ENCODE results near the gene ADIPOR1. TPM values are rescaled to one million over a fixed set of nuclear protein-coding genes. Genes with fewer than 3 reads are reported as not detected.

The ADIPOR1 gene
- total RNA-seq, 4 donors from 2014 or later: 38.7 to 53.8 (median 47.9) TPM

- H3K4me1 ChIP-seq: no peaks in the 10 kb centered on the region
- no peaks in the 10 kb centered on the region for H3K27me3 ChIP-seq
- H3K27ac ChIP-seq: peak overlapping the region; percentile 94 to 95
- H3K36me3 ChIP-seq: no peaks in the 10 kb centered on the region
- no peak for TF ChIP-seq CTCF (IDR thresholded peaks at IDR 0.05)
- TF ChIP-seq POLR2A (IDR thresholded peaks at IDR 0.05): no peak
- intact Hi-C loops (cut with DNase I; ENCODE audit: low total_unique reads): no loop called here
- no peaks in the 10 kb centered on the region for H3K9me3 ChIP-seq
- peak overlapping the region in 1 of 2 donors; percentile 57 for H3K4me3 ChIP-seq
- DNase-seq: no peak
Observed at GRCh38 chr1:202968351-202968750, 10.2 kb upstream of the ADIPOR1 start.

- TF ChIP-seq POLR2A (IDR thresholded peaks at IDR 0.05): no peak
- TF ChIP-seq CTCF (IDR thresholded peaks at IDR 0.05): no peak
- no peak for DNase-seq
- Histone ChIP-seq H3K27me3 (no peaks in the 10 kb centered on the region), H3K4me1 (no peaks in the 10 kb centered on the region), H3K9me3 (no peaks in the 10 kb centered on the region), H3K4me3 (peak overlapping the region; percentile 57 to 100), H3K36me3 (no peaks in the 10 kb centered on the region), H3K27ac (peak overlapping the region; percentile 94 to 95)
- intact Hi-C loops (cut with DNase I; ENCODE audit: low total_unique reads): no loop called here
Observed at GRCh38 chr1:202967684-202968281, 9.7 kb upstream of the ADIPOR1 start.

- no peak for TF ChIP-seq POLR2A (IDR thresholded peaks at IDR 0.05)
- TF ChIP-seq CTCF (IDR thresholded peaks at IDR 0.05): no peak
- Histone ChIP-seq H3K27ac (peak overlapping the region; percentile 94 to 95), H3K36me3 (no peaks in the 10 kb centered on the region), H3K4me3 (peak overlapping the region; percentile 57 to 100), H3K27me3 (no peaks in the 10 kb centered on the region), H3K9me3 (no peaks in the 10 kb centered on the region), H3K4me1 (no peaks in the 10 kb centered on the region)
- DNase-seq: no peak
- intact Hi-C loops (cut with DNase I; ENCODE audit: low total_unique reads): no loop called here
Observed at GRCh38 chr1:202966006-202966898, 8.1 kb upstream of the ADIPOR1 start.

GRCh38 chr1:202965422-202965821, 7.3 kb upstream of the ADIPOR1 start:
- H3K27me3 ChIP-seq: no peaks in the 10 kb centered on the region
- TF ChIP-seq POLR2A (IDR thresholded peaks at IDR 0.05) (no peak), CTCF (IDR thresholded peaks at IDR 0.05) (no peak)
- no peaks in the 10 kb centered on the region for H3K36me3 ChIP-seq
- H3K4me1 ChIP-seq: no peaks in the 10 kb centered on the region
- H3K27ac ChIP-seq: no peak overlapping the region
- intact Hi-C loops (cut with DNase I; ENCODE audit: low total_unique reads): no loop called here
- DNase-seq: no peak
- H3K4me3 ChIP-seq: no peak overlapping the region
- H3K9me3 ChIP-seq: no peaks in the 10 kb centered on the region

GRCh38 chr1:202964791-202965410, 6.8 kb upstream of the ADIPOR1 start:
- Histone ChIP-seq H3K36me3 (no peaks in the 10 kb centered on the region), H3K4me3 (no peak overlapping the region), H3K27me3 (no peaks in the 10 kb centered on the region), H3K27ac (no peak overlapping the region), H3K4me1 (no peaks in the 10 kb centered on the region), H3K9me3 (no peaks in the 10 kb centered on the region)
- TF ChIP-seq POLR2A (IDR thresholded peaks at IDR 0.05) (no peak), CTCF (IDR thresholded peaks at IDR 0.05) (no peak)
- DNase-seq: no peak
- intact Hi-C loops (cut with DNase I; ENCODE audit: low total_unique reads): no loop called here

Data from uterus (tissue), 4 donors.